Activated CD8-positive, alpha-beta memory T cell treated with anti-CD3 and anti-CD28 coated beads, Interleukin-2, amount 10 ng/mL, durations not matched to agents 7 days and 5 days (primary cell): ENCODE measurements around the gene CA5A. TPM values are rescaled to one million over a fixed set of nuclear protein-coding genes. Genes with fewer than 3 reads are reported as not detected.
"Not testable (repeated sequence)": the region's sequence is repeated elsewhere in the genome, so short reads cannot be mapped to it uniquely, and the experiment has no call there.

ENCODE experiments used
- ATAC-seq: fragments of 150-1000 bp; cut with Tn5 transposase; one replicate; pipeline ENCODE4 v1.10.0; 2021; ENCODE audit warnings: moderate library complexity
- CTCF ChIA-PET: fragments of 350-600 bp; sonication (Branson Sonifier 250); formaldehyde crosslinking; loops from one replicate; lab custom pipeline; 2021; ENCODE audit warnings: antibody characterized with exemption; lab: Charles Lee
- DNase-seq: peaks from one replicate; pipeline ENCODE4 v3.0.0-alpha.2; 2020
- H3K27ac Mint-ChIP-seq: one replicate; pipeline ENCODE4 v1.8.0; 2021; ENCODE audit warnings: mild to moderate bottlenecking, mixed read lengths
- H3K27me3 Mint-ChIP-seq: one replicate; pipeline ENCODE4 v1.8.0; 2021; ENCODE audit warnings: mixed read lengths
- H3K36me3 Mint-ChIP-seq: one replicate; pipeline ENCODE4 v1.8.0; 2021; ENCODE audit warnings: mild to moderate bottlenecking, mixed read lengths
- H3K4me1 Mint-ChIP-seq: one replicate; pipeline ENCODE4 v1.8.0; 2021; ENCODE audit warnings: mixed read lengths
- H3K4me3 Mint-ChIP-seq: one replicate; pipeline ENCODE4 v1.8.0; 2021; ENCODE audit warnings: mild to moderate bottlenecking, moderate library complexity, mixed read lengths
- H3K9me3 Mint-ChIP-seq: one replicate; pipeline ENCODE4 v1.8.0; 2022; ENCODE audit warnings: low read depth, mixed read lengths
- total RNA-seq, 2 experiments: library from RNA; stranded (reverse); gene quantifications; one replicate each; pipeline ENCODE4 v1.2.3, GENCODE V29; 2021

CA5A gene
- total RNA-seq: not detected

DNA sequence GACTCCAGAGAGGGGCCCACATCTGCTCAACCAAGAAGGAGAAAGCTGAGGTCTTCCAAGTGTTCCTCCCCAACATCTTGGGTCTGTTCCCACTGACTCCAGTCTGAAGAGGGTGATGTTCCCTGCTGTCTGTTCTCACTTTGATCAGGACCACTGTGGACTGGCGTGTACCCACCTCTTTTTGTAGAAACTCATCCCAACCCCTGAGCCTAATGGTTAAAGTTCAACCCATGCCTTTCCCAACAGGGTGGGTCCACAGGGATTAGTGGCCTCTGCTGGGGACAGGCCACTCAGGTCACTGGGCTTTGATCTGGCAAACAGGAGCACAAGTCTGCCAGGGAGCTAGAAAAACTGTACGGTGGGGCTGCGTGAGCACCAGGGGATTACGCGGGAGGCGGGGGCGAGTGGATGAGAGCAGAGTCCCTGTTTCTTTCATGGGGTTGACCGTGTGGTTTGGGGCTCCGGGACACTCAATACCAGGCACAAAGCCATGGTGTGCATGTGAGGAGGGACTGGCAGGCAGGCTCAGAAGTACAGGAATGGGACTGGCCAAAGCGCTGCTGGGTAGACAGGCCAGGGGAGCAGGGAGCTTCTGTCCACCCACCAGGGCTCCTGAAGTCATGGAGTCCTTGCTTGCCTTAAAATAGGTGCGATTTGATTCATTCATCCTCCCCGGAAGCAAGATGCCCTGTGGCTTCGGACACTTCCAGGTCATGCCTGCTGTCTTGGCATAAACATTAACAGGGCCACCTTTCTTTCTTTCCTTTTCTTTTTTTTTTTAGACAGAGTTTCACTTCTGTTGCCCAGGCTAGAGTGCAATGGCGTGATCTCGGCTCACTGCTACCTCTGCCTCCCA, at the start of gene CA5A:
CA5A (minus strand) TSS at position 155 of the 856 bp plus-strand sequence; CDS start at position 76, 79 bp downstream.
- no peak for ATAC-seq
- CTCF ChIA-PET: no interaction called here

DNA sequence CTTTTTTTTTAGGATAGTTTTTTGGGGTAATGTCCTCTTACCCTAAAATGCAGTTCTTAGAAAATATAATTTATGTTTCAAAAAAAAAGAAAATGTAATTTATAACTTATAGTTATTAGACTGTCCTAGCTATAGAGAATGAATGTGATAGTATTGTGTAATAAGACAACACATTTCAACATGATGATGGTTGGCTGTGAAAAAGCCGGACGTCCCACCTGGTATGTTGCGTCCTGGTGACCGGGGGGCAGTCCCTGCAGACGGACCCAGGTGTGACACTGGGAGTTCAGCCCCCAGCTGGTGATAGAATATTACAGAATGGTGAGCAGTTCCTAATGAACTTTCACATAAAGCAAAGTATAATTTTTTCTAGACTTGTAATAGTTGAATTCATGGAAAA, 49.2 kb upstream of the CA5A start:
- Mint-ChIP-seq H3K36me3 (peaks cover 55% of the 10 kb centered on the region), H3K4me1 (peaks cover 45% of the 10 kb centered on the region)
- CTCF ChIA-PET, DNase-seq, H3K27me3 Mint-ChIP-seq, H3K9me3 Mint-ChIP-seq, ATAC-seq, H3K4me3 Mint-ChIP-seq, H3K27ac Mint-ChIP-seq: not testable (repeated sequence)

More for the DNA sequence above, at the start of gene CA5A:
- Mint-ChIP-seq H3K9me3 (peaks cover 3% of the 10 kb centered on the region), H3K27ac (no peak within 1 kb of the TSS), H3K4me3 (no peak within 1 kb of the TSS), H3K4me1 (no peaks in the 10 kb centered on the region), H3K36me3 (peaks cover 1% of the 10 kb centered on the region), H3K27me3 (no peaks in the 10 kb centered on the region)
- DNase-seq: no peak

DNA sequence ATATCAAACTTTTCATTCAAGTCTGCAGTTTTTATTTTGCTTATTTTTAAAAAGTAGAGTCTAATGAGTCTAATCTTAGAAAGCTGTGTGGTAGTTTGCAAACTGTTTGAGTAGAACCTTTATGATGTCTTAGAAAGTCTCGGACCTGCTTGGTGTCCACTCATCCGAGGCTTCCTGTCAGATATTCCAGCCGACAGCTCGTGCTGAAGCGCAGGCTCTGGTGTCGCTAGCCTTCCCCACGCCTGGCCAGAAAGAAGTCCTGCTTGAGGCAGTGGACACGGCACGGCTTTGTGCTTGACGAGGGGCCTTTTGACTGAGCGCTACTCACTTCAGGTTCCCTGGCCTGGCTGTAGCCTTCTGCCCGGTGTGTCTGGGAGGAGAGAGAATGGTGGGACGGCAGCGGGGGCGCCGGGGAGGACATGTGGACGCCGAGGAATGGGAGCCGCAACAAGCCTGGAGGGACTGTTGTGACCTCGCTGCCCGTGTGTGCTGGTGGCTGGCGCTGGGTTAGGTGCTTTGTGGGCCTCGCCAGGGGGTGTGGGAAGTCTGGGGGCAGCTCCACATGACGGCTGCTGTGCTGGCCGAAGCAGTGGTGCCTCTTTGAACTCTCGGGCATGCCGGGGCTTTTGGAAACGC, 48.4 kb upstream of the CA5A start:
- no peak for ATAC-seq
- Mint-ChIP-seq H3K4me1 (peaks cover 53% of the 10 kb centered on the region), H3K27me3 (no peaks in the 10 kb centered on the region), H3K27ac (no peak overlapping the region), H3K36me3 (peaks cover 52% of the 10 kb centered on the region), H3K4me3 (no peak overlapping the region), H3K9me3 (no peaks in the 10 kb centered on the region)
- CTCF ChIA-PET: no interaction called here
- DNase-seq: no peak

DNA sequence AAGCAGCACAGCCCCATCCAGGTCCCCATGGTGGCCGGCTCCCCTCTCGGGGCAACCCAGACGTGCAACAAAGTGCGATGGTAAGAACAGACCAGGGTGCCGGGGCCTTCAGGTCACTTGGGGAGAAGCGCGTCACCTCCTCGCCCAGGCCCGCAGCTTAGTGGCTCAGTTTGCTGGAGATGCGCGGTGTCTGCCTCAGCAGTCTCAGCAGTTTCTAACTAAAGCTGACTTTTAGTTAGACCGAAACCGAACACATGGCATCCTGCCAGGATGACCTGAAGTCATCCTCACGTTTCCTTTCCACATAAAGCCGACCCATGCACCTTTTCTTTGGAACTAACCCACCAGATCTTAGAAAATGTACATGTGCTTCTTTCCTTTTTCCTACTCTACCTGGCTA, 47.9 kb upstream of the CA5A start:
- ATAC-seq, H3K4me3 Mint-ChIP-seq, H3K9me3 Mint-ChIP-seq, CTCF ChIA-PET, DNase-seq, H3K27me3 Mint-ChIP-seq, H3K27ac Mint-ChIP-seq: not testable (repeated sequence)
- peaks cover 53% of the 10 kb centered on the region for H3K36me3 Mint-ChIP-seq
- peaks cover 58% of the 10 kb centered on the region for H3K4me1 Mint-ChIP-seq

DNA sequence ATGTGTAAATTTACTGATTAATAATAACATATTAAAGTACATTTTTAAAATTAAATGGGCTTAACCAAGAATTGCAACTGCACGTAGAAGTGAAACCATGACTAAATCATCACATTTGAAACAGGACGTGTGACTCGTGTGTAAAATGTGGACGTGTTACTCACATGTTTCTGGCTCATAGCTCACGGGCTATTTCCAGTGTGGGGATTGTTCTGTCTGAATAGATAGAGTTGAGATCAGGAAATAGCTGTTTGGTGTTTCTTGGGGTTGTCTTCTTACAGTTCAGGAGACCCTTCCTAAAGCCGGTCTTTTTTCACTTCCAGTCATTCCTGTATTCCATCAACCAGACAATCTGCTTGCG, 47.4 kb upstream of the CA5A start:
- Mint-ChIP-seq H3K36me3 (peaks cover 56% of the 10 kb centered on the region), H3K4me1 (peaks cover 63% of the 10 kb centered on the region)
- ATAC-seq, H3K27ac Mint-ChIP-seq, H3K4me3 Mint-ChIP-seq, CTCF ChIA-PET, H3K9me3 Mint-ChIP-seq, H3K27me3 Mint-ChIP-seq: not testable (repeated sequence)
- peak; percentile 52 for DNase-seq

DNA sequence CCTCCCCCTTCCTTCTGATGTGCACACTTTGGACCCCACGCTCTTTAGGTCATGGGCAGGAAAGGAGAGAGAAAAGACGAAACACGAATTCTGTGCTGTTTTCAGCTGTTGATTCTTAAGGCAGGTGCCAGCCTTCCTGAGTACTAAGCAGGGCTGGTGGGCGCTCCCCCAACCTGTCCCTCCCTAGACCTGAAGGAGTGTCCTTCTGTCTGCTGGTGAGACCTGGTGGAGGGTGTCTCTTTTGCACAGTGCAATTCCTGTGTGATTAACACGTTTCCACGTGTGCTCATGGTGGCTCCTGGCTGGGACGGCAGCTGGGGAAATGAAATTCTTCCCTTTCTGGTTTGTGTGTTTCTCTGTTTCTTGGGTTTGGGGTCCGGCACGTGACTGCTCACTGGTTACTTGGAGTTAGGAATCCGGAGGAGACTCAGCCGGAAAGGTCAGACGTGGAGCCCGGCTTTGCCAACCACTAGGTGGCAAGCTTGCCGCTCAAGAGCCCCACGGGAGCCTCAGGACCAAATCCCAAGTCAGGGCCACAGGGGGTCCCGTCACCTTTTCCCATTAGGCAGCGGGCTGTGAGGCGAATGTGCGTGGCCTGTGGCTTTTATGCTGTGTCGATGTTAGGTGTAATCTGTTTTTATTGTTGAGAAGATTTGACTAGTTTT, 46.9 kb upstream of the CA5A start:
- DNase-seq, ATAC-seq: not testable (repeated sequence)

DNA sequence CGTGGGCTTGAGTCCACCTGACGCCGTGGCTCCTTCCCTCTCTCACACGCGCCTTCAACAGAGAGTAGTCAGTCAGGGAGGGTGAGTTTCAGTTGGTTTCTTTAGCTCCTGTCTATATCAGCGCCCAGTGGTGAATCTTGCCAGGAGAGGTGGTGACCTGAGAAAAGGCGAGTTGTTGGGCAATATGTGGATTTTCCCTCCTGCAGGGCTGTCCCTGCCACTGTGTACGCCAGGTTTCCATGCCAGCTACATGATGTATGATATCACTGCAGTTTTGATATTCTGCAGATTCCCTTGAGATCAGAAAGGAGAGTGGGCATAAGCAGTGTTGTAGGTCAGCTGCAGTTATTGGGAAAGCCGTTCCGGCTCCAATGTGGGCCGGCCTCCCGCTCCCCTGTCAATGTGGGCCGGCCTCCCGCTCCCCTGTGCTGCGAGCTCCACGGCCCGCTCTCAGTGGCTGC, 46.3 kb upstream of the CA5A start:
- DNase-seq: no peak
- Mint-ChIP-seq H3K4me1 (peaks cover 70% of the 10 kb centered on the region), H3K4me3 (no peak overlapping the region), H3K27me3 (no peaks in the 10 kb centered on the region), H3K9me3 (no peaks in the 10 kb centered on the region), H3K27ac (no peak overlapping the region), H3K36me3 (peaks cover 63% of the 10 kb centered on the region)
- no peak for ATAC-seq
- CTCF ChIA-PET: interaction anchor here (0.8 kb wide), 1 partner anchor 455 kb away, joined by 3 read pairs; no protein-coding TSS in a partner anchor

More for the DNA sequence above, 46.9 kb upstream of the CA5A start:
- CTCF ChIA-PET: interaction anchor here (0.8 kb wide), 1 partner anchor 455 kb away, joined by 3 read pairs; no protein-coding TSS in a partner anchor
- Mint-ChIP-seq H3K4me1 (peaks cover 67% of the 10 kb centered on the region), H3K36me3 (peaks cover 60% of the 10 kb centered on the region)
- H3K9me3 Mint-ChIP-seq, H3K4me3 Mint-ChIP-seq, H3K27me3 Mint-ChIP-seq, H3K27ac Mint-ChIP-seq: not testable (repeated sequence)

DNA sequence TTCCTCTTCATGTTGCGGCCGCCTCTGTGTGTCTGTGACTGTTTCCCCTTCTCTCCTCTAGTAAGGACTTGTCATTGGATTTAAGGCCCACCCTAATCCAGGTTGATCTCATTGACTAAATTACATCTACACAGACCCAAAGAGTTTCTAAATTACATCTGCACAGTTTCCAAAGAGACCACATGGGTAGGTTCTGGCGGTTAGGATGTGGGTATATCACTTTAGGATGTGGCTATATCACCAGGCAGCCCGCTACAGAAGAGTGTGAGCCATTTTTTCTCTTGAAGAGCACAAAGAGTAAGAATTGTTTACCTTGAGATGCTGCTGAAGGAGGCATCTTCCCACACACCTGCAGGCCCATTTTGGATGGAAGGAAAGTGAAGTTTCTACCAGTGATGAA, 45.0 kb upstream of the CA5A start:
- ATAC-seq (peak; percentile 80), DNase-seq (peak; percentile 89)
- H3K27ac Mint-ChIP-seq: peak overlapping the region; percentile 69
- H3K9me3 Mint-ChIP-seq, H3K27me3 Mint-ChIP-seq: not testable (repeated sequence)
- peaks cover 65% of the 10 kb centered on the region for H3K36me3 Mint-ChIP-seq
- H3K4me1 Mint-ChIP-seq: peaks cover 72% of the 10 kb centered on the region
- H3K4me3 Mint-ChIP-seq: peak overlapping the region; percentile 18
- CTCF ChIA-PET: interaction anchor here (1.4 kb wide), 1 partner anchor 24 kb away, joined by 3 read pairs; no protein-coding TSS in a partner anchor

DNA sequence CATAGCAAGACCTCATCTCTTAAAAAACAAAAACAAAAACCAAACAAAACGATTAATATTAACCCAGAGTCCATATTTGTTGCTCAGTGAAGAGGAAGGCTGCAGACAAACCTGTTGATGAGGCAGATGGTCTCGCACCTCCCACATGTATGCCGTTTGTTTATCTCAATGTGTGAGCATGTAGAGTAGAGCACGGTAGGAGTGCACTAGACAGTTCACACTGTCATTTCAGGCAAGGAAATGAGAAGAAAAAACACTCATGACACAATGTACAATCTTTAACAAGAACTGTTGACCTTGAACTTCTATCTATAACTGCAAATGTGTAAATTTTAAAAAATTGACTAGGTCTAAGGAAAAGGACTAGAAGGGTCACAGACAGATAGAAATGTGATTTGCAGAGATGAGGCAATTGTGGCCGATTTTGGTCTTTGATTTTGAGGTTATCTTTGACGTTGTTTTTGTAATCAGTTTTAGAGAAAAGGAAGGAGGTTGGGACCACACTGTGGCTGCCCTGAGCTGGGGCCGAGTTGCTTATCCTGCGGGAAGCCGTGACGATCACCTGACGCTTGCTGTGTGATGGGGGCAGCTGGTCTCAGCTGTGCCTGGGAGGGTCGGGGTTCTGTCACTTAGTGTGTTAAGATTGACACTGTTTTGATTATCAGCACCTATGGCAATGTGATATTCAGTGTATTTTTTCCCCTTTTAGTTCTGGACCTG, 43.7 kb upstream of the CA5A start:
- Mint-ChIP-seq H3K4me1 (peaks cover 66% of the 10 kb centered on the region), H3K4me3 (peak overlapping the region; percentile 16), H3K27ac (peak overlapping the region; percentile 71), H3K36me3 (peaks cover 65% of the 10 kb centered on the region)
- CTCF ChIA-PET: interaction anchor here (1.4 kb wide), 1 partner anchor 23 kb away, joined by 3 read pairs; no protein-coding TSS in a partner anchor
- H3K27me3 Mint-ChIP-seq, H3K9me3 Mint-ChIP-seq: not testable (repeated sequence)
- ATAC-seq (peak; percentile 60), DNase-seq (peak; percentile 75)

DNA sequence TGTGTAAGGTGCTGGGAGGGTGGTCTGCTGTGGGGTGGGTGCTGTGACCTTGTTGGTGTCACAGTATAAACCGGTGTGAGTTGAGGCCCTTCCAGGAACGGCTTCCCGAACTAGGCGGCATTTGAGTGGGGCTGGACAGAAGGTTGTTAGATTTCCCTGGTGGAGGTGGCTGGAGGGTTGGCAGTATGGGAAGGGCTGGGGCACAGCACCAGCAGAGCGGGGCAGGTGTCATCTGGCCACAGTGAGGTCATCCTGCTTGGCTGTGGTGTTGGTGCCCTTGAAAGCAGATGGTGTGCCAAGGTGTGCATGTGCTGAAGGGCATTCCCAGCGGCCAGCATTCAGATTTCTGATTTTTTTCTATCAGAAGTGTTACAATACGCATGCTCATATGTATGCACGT, 43.0 kb upstream of the CA5A start:
- ATAC-seq: no peak
- Mint-ChIP-seq H3K4me1 (peaks cover 67% of the 10 kb centered on the region), H3K4me3 (no peak overlapping the region), H3K27ac (no peak overlapping the region), H3K27me3 (no peaks in the 10 kb centered on the region), H3K9me3 (no peaks in the 10 kb centered on the region), H3K36me3 (peaks cover 63% of the 10 kb centered on the region)
- DNase-seq: no peak
- CTCF ChIA-PET: no interaction called here

DNA sequence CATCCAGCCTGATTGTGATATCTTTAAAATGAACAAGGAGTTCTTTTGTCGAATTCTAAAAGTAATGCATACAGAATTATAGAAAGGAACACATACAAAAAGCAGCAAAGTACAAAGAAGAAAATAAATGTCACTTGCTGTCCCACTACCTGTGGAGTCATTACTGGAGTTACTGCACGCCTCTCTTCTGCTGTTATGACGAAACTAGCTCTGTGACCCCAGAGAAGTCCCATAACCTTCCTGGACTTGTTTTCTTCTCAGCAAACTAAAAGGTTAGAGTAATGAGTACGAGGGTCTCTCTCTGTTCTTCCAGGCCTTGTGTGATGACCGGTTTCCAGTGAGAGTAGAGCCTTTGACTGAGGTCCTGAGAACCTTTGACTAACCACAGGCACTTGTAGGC, 41.8 kb upstream of the CA5A start:
- Mint-ChIP-seq H3K9me3 (peaks cover under 1% of the 10 kb centered on the region), H3K36me3 (peaks cover 61% of the 10 kb centered on the region), H3K27me3 (no peaks in the 10 kb centered on the region), H3K4me1 (peaks cover 58% of the 10 kb centered on the region), H3K27ac (no peak overlapping the region), H3K4me3 (no peak overlapping the region)
- ATAC-seq: no peak
- no peak for DNase-seq
- CTCF ChIA-PET: no interaction called here

DNA sequence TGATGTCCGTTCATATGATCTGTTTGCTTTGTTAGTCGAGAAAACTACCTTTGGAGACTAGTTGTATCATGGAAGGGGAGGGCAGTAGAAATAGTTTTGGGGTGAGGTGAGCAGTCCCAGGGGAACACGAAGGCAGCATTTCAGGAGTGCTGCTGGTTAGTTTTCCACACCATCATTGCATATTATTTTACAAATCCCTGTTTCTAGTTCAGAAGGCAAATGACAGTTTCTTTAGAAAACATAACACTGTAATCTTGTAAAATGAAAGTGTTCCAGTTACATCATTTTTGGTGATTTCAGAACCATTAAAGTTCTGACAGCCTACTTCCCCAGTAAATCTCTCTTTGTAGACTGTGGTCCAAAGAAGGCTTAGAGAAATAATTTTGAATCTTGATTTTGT, 40.3 kb upstream of the CA5A start:
- no peak for ATAC-seq
- no peak for DNase-seq
- Mint-ChIP-seq H3K36me3 (peaks cover 63% of the 10 kb centered on the region), H3K4me3 (no peak overlapping the region), H3K27me3 (no peaks in the 10 kb centered on the region), H3K9me3 (peaks cover 12% of the 10 kb centered on the region), H3K27ac (no peak overlapping the region), H3K4me1 (peaks cover 44% of the 10 kb centered on the region)
- CTCF ChIA-PET: no interaction called here

DNA sequence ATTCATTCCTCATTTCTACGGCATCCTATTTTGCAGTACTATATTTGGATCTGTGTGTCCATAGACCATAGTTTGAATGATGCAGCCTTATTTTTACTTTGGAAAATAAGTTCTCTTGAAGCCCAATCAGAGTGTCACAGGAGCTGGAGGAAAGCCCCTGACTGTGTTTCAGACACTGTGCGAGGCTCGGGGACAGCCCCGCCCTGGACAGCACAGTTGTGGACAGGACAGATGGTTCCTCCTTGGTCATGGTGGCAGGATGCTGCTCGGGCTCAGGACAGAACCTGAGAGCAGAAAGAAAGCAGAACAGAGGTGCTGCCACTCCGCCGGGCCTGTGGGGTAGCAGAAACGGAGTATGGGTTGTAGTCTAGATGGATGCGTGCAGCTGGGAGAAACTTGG, 37.8 kb upstream of the CA5A start:
- DNase-seq (no peak), ATAC-seq (no peak)
- Mint-ChIP-seq H3K4me3 (no peak overlapping the region), H3K27me3 (no peaks in the 10 kb centered on the region), H3K4me1 (peaks cover 20% of the 10 kb centered on the region), H3K36me3 (peaks cover 71% of the 10 kb centered on the region), H3K27ac (no peak overlapping the region), H3K9me3 (peaks cover 21% of the 10 kb centered on the region)
- CTCF ChIA-PET: no interaction called here
